GM10847 (cell line): ENCODE data around the gene SUFU.
A peak's percentile ranks its signal among the peaks of the same experiment; 100 is the strongest.

Experiments used
- POLR2A ChIP-seq: IDR thresholded peaks from 2 replicates; pipeline ENCODE4 v1.6.1; 2011; ENCODE audit not compliant: insufficient read length; ENCODE audit errors: extremely low read depth

Gene SUFU

DNA sequence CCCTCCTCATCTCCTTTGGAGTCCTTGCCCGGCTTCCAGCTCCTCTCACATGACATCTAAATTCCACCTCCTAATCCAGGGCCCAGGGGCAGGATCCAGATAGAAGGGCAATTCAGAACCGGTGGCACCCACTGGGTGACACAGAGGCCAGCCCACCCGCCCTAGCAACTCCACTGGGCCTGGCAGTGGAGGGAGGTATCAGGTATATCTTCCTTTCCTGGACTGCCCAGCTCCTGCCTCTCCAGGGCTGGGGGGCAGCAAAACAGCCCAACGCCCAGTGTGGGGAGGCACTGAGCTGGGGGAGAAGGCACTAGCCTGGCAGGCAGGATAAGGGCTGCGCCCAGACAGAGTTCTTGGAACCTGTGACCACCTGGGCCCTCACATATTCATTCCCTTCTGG is 130.1 kb downstream of the SUFU start:
- no peak for TF ChIP-seq POLR2A

DNA sequence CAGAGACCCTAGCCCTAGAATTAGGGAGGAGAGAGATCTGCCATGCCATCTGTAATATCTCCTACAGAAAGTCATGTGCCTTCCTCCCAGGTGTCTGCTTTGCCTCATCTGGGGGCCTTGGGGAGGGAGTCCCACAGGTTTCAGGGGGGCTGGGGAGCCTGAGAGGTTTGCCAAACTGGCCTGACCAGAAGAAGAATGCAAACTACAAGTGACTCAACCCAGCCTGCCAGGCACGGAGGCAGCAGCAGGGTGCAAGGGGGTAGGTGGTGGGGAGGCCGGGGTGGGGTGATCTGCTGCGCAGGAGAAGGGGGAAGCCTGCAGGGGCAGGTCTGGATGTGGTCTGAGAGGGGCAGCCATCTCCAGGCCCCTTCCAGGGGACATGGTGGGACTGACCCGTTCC is 130.9 kb downstream of the SUFU start:
- TF ChIP-seq POLR2A, result no peak

DNA sequence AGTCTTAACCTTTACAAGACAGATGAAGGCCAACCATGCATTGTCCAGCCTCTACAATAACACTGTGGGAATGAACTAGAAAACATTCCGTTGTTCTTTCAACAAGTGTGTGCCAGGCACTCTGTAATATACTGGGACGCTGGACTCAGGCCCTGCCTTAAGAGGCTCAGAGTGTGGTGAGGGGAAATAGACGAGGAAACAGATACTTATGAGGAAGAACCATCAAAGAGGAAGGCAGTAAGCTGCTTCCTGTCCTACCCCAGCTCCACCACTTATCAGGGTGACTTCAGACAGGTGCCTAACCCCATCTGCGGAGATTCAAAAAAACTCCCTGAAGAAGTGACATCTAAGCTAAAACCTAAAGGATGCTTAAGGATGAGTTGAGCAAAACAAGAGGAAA is 131.6 kb downstream of the SUFU start:
- no peak for TF ChIP-seq POLR2A

DNA sequence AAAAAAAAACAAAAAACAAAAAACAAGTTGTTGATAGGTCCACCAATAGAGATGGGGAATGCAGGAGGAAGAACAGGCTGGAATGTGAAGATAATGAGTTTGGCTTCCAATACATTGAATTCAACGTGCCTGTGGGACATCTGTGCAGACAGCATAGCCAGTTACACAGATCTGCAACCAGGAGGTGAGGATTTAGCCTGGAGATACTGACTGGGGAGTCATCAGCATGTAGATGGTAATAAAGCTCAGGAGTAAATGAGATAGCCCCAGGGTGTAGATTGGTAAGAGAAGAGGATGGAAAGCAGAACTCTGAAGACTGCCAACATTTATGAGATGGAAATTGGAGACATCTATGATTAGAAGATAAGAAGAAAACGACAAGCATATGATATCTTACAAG is 135.8 kb downstream of the SUFU start:
- TF ChIP-seq POLR2A, result no peak

DNA sequence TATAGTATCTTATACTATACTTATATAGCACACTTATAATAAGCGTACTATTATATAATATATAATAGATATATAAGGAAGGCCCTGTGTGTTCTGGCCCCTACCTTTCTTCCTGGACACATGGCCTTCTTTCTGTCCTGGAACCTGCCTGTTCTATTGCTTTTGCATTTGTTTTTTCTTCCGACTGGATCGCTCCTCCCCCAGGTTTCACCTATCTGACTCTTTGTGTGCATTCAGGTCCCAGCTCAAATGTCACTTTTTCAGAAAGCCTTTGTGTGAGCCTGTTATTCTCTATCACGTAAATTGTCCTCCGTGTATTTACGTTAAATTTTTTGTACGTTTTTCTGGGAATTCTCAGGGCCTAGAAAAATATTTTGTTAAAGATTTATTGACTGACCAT is 137.6 kb downstream of the SUFU start:
- no peak for TF ChIP-seq POLR2A

DNA sequence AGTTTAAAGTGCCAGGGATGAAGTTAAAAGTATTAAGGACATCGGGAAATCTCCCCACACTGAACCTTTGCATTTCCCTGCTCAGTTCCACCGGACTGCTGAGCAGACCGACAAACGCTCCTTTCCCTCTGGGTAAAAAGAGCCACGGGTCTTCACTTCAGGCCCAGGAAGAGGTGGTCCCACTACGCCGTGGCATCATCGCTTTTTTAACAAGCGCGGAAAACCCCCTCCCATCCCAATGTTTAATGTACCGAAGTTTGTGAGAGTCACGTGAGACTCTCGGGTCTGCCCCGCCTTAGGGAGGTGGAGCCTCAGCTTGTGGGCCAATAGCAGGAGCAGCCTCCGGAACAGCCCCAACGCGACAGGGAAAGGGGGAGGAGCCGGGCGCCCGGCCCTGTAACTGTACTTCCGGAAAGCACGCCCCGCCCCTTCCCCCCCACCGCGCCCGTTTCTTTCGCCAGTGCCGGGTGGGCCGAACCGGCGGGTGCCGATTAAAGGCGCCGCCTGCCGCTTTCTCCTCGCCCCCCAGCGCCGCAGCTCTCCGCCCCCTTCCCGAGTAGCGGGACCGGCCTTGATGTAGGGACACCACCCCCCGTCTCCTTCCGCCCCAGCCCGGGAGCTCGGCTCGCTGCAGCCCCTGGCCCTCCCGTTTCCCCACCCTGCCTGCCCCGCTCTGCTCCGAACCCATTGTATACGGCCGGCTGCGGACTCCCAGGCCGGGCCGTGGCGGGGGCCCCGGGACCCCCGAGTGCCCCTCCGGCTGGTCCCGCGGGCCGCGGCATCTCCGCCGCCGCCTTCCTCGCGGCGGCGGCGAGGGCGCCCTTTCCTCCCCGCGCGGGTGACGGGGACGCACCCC is 138.3 kb downstream of the SUFU start:
- peak; percentile 53 for TF ChIP-seq POLR2A

DNA sequence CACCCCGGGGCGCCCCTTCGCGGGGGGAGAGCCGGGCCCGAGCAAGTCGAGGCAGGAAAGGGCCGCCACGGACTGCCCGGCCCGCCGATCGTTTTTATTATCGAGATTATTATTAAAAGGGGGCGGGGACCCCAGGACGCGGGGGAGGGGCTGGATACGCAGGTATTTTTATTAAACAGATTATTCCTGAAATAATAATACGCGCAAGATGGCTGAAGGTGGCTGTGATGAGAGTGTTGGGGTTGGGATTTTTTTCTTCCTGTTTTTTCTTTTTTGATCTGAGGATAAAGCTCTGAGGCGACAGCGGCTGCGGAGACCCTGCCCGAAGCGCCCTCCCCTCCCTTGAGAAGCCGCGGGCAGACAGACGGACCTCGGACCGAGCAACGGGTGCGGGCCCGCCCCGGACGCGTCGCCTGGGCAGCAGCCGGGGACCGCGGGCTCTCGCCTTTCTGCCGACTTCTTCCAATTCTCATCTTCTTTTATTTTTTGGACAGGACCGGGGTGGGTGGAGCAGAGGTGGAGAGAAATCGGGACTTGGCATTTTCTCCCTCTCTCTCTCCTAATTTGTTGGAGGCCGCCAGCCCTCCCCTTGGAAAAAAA is 139.1 kb downstream of the SUFU start:
- TF ChIP-seq POLR2A, result no peak

DNA sequence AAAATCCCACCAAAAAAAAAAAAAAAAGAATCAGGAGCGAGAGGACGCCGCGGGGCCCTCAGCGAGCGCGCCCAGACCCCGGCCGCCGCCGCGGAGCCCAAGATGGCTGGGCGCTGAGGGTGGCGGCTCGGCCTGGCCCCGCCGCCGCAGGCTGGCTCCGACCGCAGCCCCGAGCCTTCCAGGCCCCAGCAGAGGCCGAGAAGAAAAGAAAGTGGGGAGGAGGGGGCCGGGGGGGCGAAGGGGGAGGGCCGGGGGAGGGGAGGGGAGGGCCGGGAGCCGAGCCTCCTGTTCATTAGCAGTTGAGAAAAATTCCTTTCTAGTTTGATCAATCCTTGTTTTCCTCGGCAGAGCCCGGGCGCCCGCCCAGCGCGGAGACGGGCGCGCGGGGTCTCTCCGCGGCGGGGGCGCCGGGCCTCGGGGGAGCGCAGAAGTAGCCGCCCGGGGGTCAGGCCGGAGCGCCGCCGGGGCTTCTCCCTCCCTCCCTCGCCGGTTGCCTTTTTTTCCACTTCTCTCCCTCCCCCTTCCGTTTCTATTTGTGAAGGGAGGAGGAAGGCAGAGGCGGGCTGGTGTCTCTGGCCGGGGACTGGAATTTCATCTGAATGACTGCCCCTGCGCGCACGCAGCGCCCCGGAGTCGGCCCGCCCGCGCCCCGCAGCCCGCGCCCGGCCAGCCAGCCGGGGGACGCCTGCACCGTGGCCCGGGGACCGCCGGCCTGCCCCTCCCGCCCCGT is 139.7 kb downstream of the SUFU start:
- TF ChIP-seq POLR2A, result no peak

DNA sequence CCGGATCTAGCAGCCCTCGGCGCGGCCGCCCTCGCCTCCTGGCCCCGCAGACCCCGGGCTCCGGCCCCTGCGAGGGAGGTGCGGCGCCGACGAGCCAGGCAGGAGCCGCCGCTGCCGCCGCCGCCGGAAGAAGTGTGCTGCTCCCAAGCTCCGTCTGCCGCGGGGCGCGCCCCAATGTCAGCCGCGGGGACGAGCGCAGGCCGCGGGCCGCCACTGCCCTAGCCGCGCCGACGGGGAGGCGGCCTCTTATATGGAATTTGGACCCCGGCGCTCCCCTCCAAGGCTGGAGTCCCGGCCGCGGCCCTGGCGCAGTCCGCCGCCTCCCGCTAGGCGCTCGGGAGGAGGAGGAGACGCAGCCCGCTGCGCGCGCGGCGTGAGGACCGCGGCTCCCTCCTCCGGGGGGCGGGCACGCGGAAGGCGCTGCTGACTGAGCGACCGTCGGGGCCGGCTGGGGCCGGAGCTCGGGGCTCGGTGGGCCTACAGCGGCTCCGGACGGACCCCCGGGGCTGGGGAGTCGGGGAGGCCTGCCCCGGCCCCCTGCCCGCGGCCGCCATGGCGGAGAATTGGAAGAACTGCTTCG is 140.4 kb downstream of the SUFU start, which contains the start of gene TRIM8:
TRIM8 (plus strand) TSS at position 414 of the 580 bp plus-strand sequence; CDS start at position 553, 139 bp downstream.
- TF ChIP-seq POLR2A, result peak; percentile 36

DNA sequence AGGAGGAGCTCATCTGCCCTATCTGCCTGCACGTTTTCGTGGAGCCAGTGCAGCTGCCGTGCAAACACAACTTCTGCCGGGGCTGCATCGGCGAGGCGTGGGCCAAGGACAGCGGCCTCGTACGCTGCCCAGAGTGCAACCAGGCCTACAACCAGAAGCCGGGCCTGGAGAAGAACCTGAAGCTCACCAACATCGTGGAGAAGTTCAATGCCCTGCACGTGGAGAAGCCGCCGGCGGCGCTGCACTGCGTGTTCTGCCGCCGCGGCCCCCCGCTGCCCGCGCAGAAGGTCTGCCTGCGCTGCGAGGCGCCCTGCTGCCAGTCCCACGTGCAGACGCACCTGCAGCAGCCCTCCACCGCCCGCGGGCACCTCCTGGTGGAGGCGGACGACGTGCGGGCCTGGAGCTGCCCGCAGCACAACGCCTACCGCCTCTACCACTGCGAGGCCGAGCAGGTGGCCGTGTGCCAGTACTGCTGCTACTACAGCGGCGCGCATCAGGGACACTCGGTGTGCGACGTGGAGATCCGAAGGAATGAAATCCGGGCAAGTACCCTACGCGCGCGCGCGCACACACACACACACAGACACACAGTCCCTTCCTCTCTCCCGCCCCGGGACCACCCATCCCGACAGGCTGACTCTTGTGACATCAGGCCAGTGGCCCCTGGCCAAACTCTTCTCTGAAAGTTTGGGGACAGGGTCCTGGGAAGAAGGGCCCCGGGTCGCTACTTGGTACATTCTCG is 141.0 kb downstream of the SUFU start:
- TF ChIP-seq POLR2A, result peak; percentile 19

DNA sequence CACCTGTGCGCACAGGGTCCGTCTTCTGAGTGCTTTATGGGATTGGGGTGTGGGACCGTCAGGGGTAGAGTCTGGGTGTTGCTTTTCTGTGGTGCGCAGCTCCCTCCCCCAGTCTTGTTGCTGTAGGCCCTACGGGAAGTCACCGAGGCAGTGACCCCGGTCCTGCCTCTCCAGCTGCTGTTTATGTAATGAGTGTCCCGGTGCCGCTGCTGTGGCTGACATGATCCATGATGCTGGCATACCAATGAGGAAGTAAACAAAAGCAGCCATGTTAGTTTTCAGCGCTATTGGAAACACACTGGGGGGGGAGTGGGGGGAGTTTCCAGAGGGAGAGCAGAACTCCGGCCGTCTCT is 141.6 kb downstream of the SUFU start:
- TF ChIP-seq POLR2A, result no peak

DNA sequence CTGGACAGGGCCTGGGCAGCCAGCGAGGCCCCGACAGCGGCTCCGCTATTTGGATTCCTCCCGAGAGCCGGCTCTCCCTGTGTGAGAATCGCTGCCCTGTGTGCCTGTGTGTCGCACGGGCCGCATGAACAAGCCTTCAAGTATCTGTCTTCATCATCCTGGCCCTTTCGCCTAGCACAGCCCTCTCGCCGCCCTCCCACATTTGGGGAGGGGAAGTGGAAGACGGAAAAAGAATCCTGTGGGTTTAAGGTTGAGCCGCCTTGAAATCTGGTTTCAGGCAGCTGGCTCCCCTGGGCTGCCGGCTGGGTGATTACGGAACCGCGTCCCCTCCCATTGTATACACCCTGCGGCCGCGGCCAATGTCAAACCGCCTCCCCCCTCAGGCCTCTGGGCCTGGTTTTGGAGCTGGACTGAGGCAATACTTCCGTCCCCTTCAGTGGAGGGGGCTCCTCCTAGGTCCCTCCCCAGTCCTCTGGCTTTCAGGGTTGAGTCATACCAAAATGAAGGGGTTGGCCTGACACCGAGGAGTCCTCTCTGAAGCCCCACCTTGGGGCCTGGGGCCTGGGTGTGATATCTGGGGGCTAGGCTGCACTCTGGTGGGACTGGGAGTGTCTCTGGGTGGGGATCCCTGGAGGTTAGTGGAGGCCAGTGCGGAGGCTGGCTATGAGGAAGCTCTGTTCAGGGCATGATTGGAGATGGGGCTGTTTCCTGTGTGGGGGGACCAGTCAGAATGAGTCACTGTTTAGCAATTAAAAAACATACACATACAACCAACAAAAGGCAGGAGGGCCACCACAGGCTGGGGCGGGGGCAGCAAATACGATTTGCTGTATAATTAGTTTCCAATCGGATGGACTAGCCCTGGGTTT is 142.2 kb downstream of the SUFU start:
- peak; percentile 88 for TF ChIP-seq POLR2A

DNA sequence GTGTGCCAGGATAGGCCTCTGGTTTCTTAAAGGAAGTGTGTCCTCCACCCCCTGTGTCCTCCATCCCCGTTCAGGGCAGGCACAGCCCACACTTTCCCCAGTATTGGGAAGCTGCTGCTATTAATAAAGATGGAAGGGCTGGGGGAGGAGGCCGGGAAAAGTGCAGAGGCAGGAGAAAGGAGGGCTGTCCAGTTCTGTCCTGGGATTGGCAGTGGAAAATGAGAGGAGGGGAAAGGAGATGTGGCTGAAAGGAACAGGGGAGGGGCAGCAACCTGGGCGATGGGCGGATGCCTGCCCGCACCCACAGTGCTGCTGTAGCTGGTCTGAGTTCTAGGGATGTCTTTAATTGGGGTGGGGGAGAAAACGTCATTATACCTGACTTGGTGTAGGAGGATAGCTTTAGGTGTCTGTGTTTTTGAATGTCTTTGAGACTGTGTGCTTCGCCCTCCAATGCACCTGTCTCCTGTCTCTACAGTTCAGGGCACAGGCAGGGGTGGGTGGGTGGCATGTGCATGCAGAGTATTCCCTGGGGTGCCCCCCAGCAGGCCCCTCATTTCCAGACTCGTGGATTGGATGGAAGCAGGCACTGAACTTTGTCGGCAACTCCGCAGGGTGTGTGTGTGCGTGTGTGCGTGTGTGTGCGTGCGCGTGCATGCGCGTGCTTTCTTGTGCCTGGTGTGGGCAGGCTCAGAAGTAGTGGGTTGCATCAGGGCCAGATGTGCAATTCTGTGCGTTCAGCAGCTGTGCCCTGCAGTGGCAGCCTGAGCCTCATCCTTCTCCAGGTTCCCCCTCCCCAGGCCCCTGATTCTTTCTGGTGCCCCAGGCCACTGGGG is 143.1 kb downstream of the SUFU start:
- TF ChIP-seq POLR2A, result no peak

DNA sequence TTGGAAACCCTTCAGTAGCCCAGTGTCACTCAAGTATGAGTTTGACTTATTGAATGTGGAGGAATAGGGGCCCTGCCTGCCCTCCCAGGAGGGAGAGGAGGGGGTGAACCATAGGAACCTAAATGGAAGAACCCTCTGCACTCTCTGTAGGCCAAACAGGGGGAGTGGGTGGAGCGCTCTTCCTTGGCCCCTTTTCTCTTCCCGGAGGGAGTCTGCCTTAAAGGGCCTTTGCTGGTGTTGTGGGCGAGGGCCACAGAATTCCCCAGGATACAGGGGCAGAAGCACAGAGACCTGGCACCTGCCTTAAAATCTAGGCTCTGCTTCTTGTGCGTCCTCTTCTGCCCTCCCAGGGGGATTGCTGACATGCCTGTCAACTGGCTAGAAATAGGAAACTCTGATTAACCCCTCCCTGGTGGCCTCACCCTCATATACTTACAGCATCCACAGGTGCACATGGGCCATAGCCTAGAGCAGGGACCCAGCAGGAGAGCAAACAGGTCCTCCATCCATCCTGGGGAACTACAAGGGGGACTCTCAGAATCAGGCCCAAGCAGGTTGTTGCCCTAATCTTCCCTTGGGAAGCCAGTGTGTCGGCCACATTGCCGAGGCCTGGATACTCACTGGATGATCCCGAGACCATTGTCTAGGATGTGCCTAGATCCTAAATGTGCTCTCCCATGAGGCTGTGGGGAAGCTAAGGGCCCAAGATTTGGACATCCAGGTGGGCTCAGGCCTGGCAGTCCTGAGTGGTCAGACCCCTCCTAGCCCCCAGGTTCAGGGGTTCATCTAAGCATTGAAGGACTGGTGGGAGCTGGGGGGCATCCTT is 143.9 kb downstream of the SUFU start:
- TF ChIP-seq POLR2A, result no peak
